MCF 10A (cell line): ENCODE measurements around the gene ABCC2. TPM values are rescaled to one million over a fixed set of nuclear protein-coding genes. Genes with fewer than 3 reads are reported as not detected.
"Not testable (repeated sequence)": the region's sequence is repeated elsewhere in the genome, so short reads cannot be mapped to it uniquely, and the experiment has no call there.

Source experiments
- BruUV-seq: library from RNA; stranded (reverse); fragments of 400-500 nt; replicated peaks from 2 replicates; lab custom pipeline; 2021; lab: Mats Ljungman, UMichigan
- CTCF ChIA-PET: fragments of 300-600 bp; sonication (Branson Sonifier 250); formaldehyde crosslinking; extraction: SDS; loops from one replicate; lab custom pipeline; 2021; ENCODE audit warnings: antibody characterized with exemption, inconsistent platforms; lab: Yijun Ruan, JAX
- POLR2A ChIA-PET: fragments of 300-600, 350-650 bp; sonication (Branson Sonifier 250); formaldehyde crosslinking; extraction: SDS; loops from one replicate; lab custom pipeline; 2020; ENCODE audit warnings: antibody characterized with exemption, inconsistent platforms; lab: Yijun Ruan, JAX
- DNase-seq: peaks from one replicate; pipeline ENCODE4 v3.0.0-alpha.2; 2018; ENCODE audit not compliant: unreplicated experiment
- H3K27ac Mint-ChIP-seq: one replicate; pipeline ENCODE4 v1.8.0; 2022; ENCODE audit warnings: mild to moderate bottlenecking, low read depth, mixed read lengths; ENCODE audit not compliant: unreplicated experiment
- H3K27me3 Mint-ChIP-seq: one replicate; pipeline ENCODE4 v1.8.0; 2022; ENCODE audit warnings: mixed read lengths; ENCODE audit not compliant: insufficient read depth, unreplicated experiment
- H3K36me3 Mint-ChIP-seq: one replicate; pipeline ENCODE4 v1.8.0; 2022; ENCODE audit warnings: mild to moderate bottlenecking, moderate library complexity, mixed read lengths; ENCODE audit not compliant: insufficient read depth, unreplicated experiment
- H3K4me1 Mint-ChIP-seq: one replicate; pipeline ENCODE4 v1.8.0; 2022; ENCODE audit warnings: mixed read lengths; ENCODE audit not compliant: insufficient read depth, unreplicated experiment
- H3K4me3 Mint-ChIP-seq: one replicate; pipeline ENCODE4 v1.8.0; 2022; ENCODE audit warnings: mild to moderate bottlenecking, moderate library complexity, mixed read lengths; ENCODE audit not compliant: unreplicated experiment
- H3K9me3 Mint-ChIP-seq: one replicate; pipeline ENCODE4 v1.8.0; 2022; ENCODE audit warnings: mixed read lengths; ENCODE audit not compliant: unreplicated experiment
- CTCF ChIP-seq: fragments of 200-600 bp; IDR thresholded peaks from one replicate; pipeline ENCODE4 v1.8.0; 2022; ENCODE audit warnings: antibody characterized with exemption, mild to moderate bottlenecking; ENCODE audit not compliant: unreplicated experiment
- intact Hi-C: fragments of 100-400 bp; cut with micrococcal nuclease; formaldehyde crosslinking; loops from 2 replicates; pipeline ENCODE4 v1.14.1; 2022
- total RNA-seq: library from RNA; stranded (reverse); gene quantifications from 2 replicates; pipeline ENCODE4 v1.2.3, GENCODE V29; 2022

Gene ABCC2
- total RNA-seq, 1 experiment from 2014 or later = 6.3 TPM

GRCh38 chr10:99740933-99741559 lies 41.4 kb upstream of the ABCC2 start:
- CTCF ChIA-PET = interaction anchor here (0.6 to 0.8 kb wide), 3 partner anchors 30 to 1929 kb away, joined by 3 read pairs; no protein-coding TSS in a partner anchor
- POLR2A ChIA-PET = interaction anchor here (0.7 to 7.0 kb wide), 5 partner anchors 9 to 305 kb away, joined by 3 to 47 read pairs (median 4); partner anchors contain the start of genes COX15 and CUTC
- Mint-ChIP-seq H3K9me3 (peaks cover 8% of the 10 kb centered on the region), H3K4me3 (no peak overlapping the region), H3K27me3 (no peaks in the 10 kb centered on the region), H3K36me3 (peaks cover 87% of the 10 kb centered on the region), H3K4me1 (peaks cover 15% of the 10 kb centered on the region), H3K27ac (no peak overlapping the region)
- no TSS peak for BruUV-seq
- TF ChIP-seq CTCF = no peak
- intact Hi-C loops = no loop called here
- no peak for DNase-seq

DNA sequence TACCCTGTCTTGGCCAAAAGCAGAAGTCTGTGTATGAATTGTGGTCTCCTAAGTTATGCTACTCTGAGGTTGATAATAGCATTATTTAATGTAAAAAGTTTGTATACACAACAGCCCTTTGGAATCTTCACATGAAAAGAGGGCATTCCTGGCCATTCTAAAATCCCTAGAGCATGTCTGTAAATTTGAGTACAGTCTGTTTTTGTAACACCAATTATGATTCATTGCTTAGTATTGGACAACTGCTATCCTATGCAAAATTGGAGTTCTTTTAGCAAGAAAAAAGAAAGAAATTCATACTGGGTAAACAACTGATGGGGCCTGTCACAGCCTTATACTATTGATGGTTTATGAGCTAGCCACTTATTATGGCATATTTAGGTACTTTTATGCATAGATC lies 40.2 kb upstream of the ABCC2 start:
- intact Hi-C loops = no loop called here
- CTCF ChIA-PET = interaction anchor here (0.6 to 0.7 kb wide), 4 partner anchors 11 to 1208 kb away, joined by 3 to 5 read pairs (median 4); no protein-coding TSS in a partner anchor
- peak overlapping the region; percentile 70 for H3K27ac Mint-ChIP-seq
- H3K9me3 Mint-ChIP-seq = peaks cover 8% of the 10 kb centered on the region
- H3K36me3 Mint-ChIP-seq = peaks cover 85% of the 10 kb centered on the region
- POLR2A ChIA-PET = interaction anchor here (0.7 to 7.0 kb wide), 8 partner anchors 10 to 428 kb away, joined by 3 to 47 read pairs (median 3); partner anchors contain the start of genes COX15 and CUTC
- H3K4me1 Mint-ChIP-seq = peaks cover 15% of the 10 kb centered on the region
- BruUV-seq = no TSS peak
- no peaks in the 10 kb centered on the region for H3K27me3 Mint-ChIP-seq
- no peak for TF ChIP-seq CTCF
- H3K4me3 Mint-ChIP-seq = no peak overlapping the region
- no peak for DNase-seq

DNA sequence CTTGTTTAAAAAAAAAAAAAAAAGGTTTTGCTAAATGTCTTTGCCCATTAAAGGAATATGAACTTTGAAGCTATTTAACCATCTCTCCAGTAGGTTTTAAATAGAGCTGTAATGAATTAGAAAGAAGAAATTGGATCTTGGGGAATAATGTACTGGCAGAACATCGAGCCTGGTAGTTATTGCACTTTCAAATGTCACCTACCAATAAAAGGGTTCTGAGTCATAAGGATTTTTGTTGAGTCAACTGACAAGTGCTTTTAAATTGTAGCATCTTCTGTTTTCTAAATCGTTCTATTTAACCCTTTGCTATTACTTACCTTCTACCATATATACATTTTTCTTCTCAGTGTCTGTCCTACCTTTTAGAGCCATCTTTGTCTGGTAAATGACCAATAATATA lies 39.7 kb upstream of the ABCC2 start:
- Mint-ChIP-seq H3K36me3 (peaks cover 85% of the 10 kb centered on the region), H3K27me3 (no peaks in the 10 kb centered on the region), H3K9me3 (peaks cover 8% of the 10 kb centered on the region), H3K27ac (peak overlapping the region; percentile 70), H3K4me3 (no peak overlapping the region), H3K4me1 (peaks cover 15% of the 10 kb centered on the region)
- POLR2A ChIA-PET = interaction anchor here (0.6 to 7.0 kb wide), 12 partner anchors 10 to 835 kb away, joined by 3 to 47 read pairs (median 3); partner anchors contain the start of genes COX15 and CUTC
- peak; percentile 14 for DNase-seq
- intact Hi-C loops = no loop called here
- BruUV-seq = no TSS peak
- no peak for TF ChIP-seq CTCF
- CTCF ChIA-PET = interaction anchor here (0.6 to 0.7 kb wide), 6 partner anchors 11 to 1208 kb away, joined by 3 to 6 read pairs (median 5); no protein-coding TSS in a partner anchor

DNA sequence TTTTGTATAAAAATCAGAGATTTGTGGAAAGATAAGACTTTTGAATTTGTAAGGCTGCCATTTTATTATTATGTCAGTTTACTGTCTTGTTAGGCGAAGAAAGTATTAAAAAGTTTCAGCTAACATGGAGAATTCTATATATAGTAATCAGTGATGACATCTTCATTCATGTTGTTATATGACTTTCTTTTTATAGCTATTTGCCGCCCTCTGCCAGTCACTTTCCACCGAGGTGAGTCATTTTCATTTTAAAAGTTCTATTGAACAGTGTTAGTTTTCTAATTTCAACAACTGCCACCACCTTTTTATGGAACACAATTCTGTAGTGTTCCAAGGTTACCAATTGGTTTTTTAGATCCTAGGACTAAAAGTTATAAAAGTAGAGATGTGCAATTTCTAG lies 38.6 kb upstream of the ABCC2 start:
- peak; percentile 17 for DNase-seq
- Mint-ChIP-seq H3K4me3 (no peak overlapping the region), H3K27me3 (no peaks in the 10 kb centered on the region), H3K4me1 (peaks cover 20% of the 10 kb centered on the region), H3K9me3 (peaks cover 8% of the 10 kb centered on the region), H3K36me3 (peaks cover 81% of the 10 kb centered on the region), H3K27ac (no peak overlapping the region)
- no TSS peak for BruUV-seq
- CTCF ChIA-PET = interaction anchor here (0.7 to 1.3 kb wide), 3 partner anchors 37 to 467 kb away, joined by 3 read pairs; no protein-coding TSS in a partner anchor
- no peak for TF ChIP-seq CTCF
- intact Hi-C loops = no loop called here
- POLR2A ChIA-PET = interaction anchor here (1.0 to 7.0 kb wide), 4 partner anchors 12 to 122 kb away, joined by 3 to 47 read pairs (median 4); partner anchors contain the start of genes COX15 and CUTC

DNA sequence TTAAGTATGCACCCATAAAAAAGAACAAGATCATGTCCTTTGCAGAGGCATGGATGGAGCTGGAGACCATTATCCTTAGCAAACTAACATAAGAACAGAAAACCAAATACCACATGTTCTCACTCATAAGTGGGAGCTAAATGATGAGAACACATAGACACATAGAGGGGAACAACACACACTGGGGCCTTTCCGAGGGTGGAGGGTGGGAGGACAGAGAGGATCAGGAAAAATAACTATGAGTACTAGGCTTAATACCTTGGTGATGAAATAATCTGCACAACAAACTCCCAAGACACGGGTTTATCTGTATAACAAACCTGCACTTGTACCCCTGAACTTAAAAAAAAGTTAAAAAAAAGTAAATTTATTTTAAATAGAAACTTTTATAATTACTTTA lies 36.3 kb upstream of the ABCC2 start:
- intact Hi-C loops, H3K27ac Mint-ChIP-seq, H3K4me3 Mint-ChIP-seq, CTCF ChIA-PET, H3K27me3 Mint-ChIP-seq, H3K9me3 Mint-ChIP-seq, BruUV-seq, DNase-seq: not testable (repeated sequence)
- Mint-ChIP-seq H3K36me3 (peaks cover 74% of the 10 kb centered on the region), H3K4me1 (peaks cover 20% of the 10 kb centered on the region)
- POLR2A ChIA-PET = interaction anchor here (7.0 kb wide), 1 partner anchor 14 kb away, joined by 47 read pairs; the partner anchor contains the start of genes COX15 and CUTC
